Measurements from ENCODE around the gene NTM. TPM values are rescaled to one million over a fixed set of nuclear protein-coding genes. Genes with fewer than 3 reads are reported as not detected.
A peak's percentile ranks its signal among the peaks of the same experiment; 100 is the strongest.

The NTM gene
- total and polyA plus RNA-seq, 12 donors = 0.43 to 3.0 (median 1.3) TPM

GRCh38 chr11:131425285-131425684 lies 54.9 kb downstream of the NTM start:
- H3K27ac ChIP-seq = no peak overlapping the region
- H3K9me3 ChIP-seq = no peaks in the 10 kb centered on the region
- 76 to 83% methylated on average over 5 of the region's 5 CpGs for WGBS, 2 donors
- no peaks in the 10 kb centered on the region for H3K36me3 ChIP-seq
- TF ChIP-seq CTCF (IDR thresholded peaks at IDR 0.05) = no peak
- peaks cover 0 to 2% (median 0%) of the 10 kb centered on the region in 9 donors for H3K4me1 ChIP-seq
- ATAC-seq = no peak
- peaks cover 0 to 33% (median 3%) of the 10 kb centered on the region in 7 donors for H3K27me3 ChIP-seq
- no peak overlapping the region for H3K4me3 ChIP-seq
- DNase-seq = no peak
- intact Hi-C loops (cut with DNase I) = no loop called here

- no peak overlapping the region for H3K4me3 ChIP-seq
- H3K4me1 ChIP-seq = peaks cover 0 to 6% (median 0%) of the 10 kb centered on the region in 9 donors
- no peak overlapping the region for H3K27ac ChIP-seq
- intact Hi-C loops (cut with DNase I) = no loop called here
- no peak for TF ChIP-seq CTCF (IDR thresholded peaks at IDR 0.05)
- 91 to 95% methylated on average over 5 of the region's 5 CpGs for WGBS, 2 donors
- H3K27me3 ChIP-seq = peaks cover 0 to 6% (median 0%) of the 10 kb centered on the region in 7 donors
- H3K36me3 ChIP-seq = no peaks in the 10 kb centered on the region
- peaks cover 0 to 2% (median 0%) of the 10 kb centered on the region in 11 donors for H3K9me3 ChIP-seq
- ATAC-seq (no peak), DNase-seq (no peak)
Measured at GRCh38 chr11:131428853-131429252, 58.4 kb downstream of the NTM start.

GRCh38 chr11:131430473-131431208 lies 60.2 kb downstream of the NTM start:
- DNase-seq = no peak
- Histone ChIP-seq H3K36me3 (no peaks in the 10 kb centered on the region), H3K4me3 (no peak overlapping the region), H3K27ac (no peak overlapping the region), H3K27me3 (peaks cover 0 to 6% (median 0%) of the 10 kb centered on the region in 7 donors), H3K9me3 (peaks cover 0 to 11% (median 0%) of the 10 kb centered on the region in 11 donors), H3K4me1 (peaks cover 0 to 6% (median 0%) of the 10 kb centered on the region in 9 donors)
- intact Hi-C loops (cut with DNase I) = no loop called here
- 17 to 22% methylated on average over 11 of the region's 11 CpGs for WGBS, 2 donors
- no peak for TF ChIP-seq CTCF (IDR thresholded peaks at IDR 0.05)
- peak in 1 of 8 donors; percentile 86 for ATAC-seq

- H3K4me1 ChIP-seq = no peaks in the 10 kb centered on the region
- ATAC-seq (no peak), DNase-seq (no peak)
- H3K36me3 ChIP-seq = no peaks in the 10 kb centered on the region
- intact Hi-C loops (cut with DNase I) = no loop called here
- H3K9me3 ChIP-seq = peaks cover 0 to 9% (median 0%) of the 10 kb centered on the region in 11 donors
- H3K4me3 ChIP-seq = no peak overlapping the region
- TF ChIP-seq CTCF (IDR thresholded peaks at IDR 0.05) = no peak
- H3K27me3 ChIP-seq = no peaks in the 10 kb centered on the region
- no peak overlapping the region for H3K27ac ChIP-seq
- 45 to 63% methylated on average over 5 of the region's 5 CpGs for WGBS, 2 donors
Measured at GRCh38 chr11:131441051-131441810, 70.8 kb downstream of the NTM start.
